HG02759 (cell line): ENCODE measurements around the gene CNTLN.
"Not testable (repeated sequence)": the region's sequence is repeated elsewhere in the genome, so short reads cannot be mapped to it uniquely, and the experiment has no call there.

Source experiments
- ATAC-seq: cut with Tn5 transposase; IDR thresholded peaks from one replicate; pipeline ENCODE4 v1.9.1; 2021; ENCODE audit warnings: mild to moderate bottlenecking, moderate library complexity; ENCODE audit not compliant: unreplicated experiment

The CNTLN gene

GRCh38 chr9:17490110-17490509 lies 355.3 kb downstream of the CNTLN start:
- no peak for ATAC-seq

GRCh38 chr9:17491780-17492179 lies 356.9 kb downstream of the CNTLN start:
- no peak for ATAC-seq

GRCh38 chr9:17503196-17503595 lies 368.4 kb downstream of the CNTLN start:
- ATAC-seq, result no peak

- no peak for ATAC-seq
These were observed 374.3 kb downstream of the CNTLN start for GRCh38 chr9:17509151-17509550.

GRCh38 chr9:17509701-17510100 lies 374.9 kb downstream of the CNTLN start:
- no peak for ATAC-seq

- no peak for ATAC-seq
These were observed 384.9 kb downstream of the CNTLN start for GRCh38 chr9:17519761-17520160.

- ATAC-seq, result no peak
These were observed 385.6 kb downstream of the CNTLN start for GRCh38 chr9:17520268-17521064.

- ATAC-seq, result no peak
These were observed 386.4 kb downstream of the CNTLN start for GRCh38 chr9:17521100-17521855.

- ATAC-seq, result not testable (repeated sequence)
These were observed 391.9 kb downstream of the CNTLN start for GRCh38 chr9:17526726-17527125.

GRCh38 chr9:17528859-17529258 lies 394.0 kb downstream of the CNTLN start:
- ATAC-seq, result no peak

- ATAC-seq, result peak; percentile 81
These were observed 396.9 kb downstream of the CNTLN start for GRCh38 chr9:17531642-17532254.

- ATAC-seq, result no peak
These were observed 397.6 kb downstream of the CNTLN start for GRCh38 chr9:17532461-17532860.

GRCh38 chr9:17535176-17535575 lies 400.3 kb downstream of the CNTLN start:
- ATAC-seq, result no peak

- ATAC-seq, result no peak
These were observed 401.2 kb downstream of the CNTLN start for GRCh38 chr9:17536027-17536426.

GRCh38 chr9:17551023-17551422 lies 416.2 kb downstream of the CNTLN start:
- ATAC-seq, result no peak
